LNCAP (cell line): ENCODE results near the gene INAFM1.

ENCODE experiments used
- CTCF ChIP-seq: fragments of 450-650 bp; IDR thresholded peaks from 2 replicates; pipeline ENCODE4 v1.5.1; 2017; ENCODE audit warnings: mild to moderate bottlenecking

INAFM1 gene

GRCh38 chr19:47247308-47247990, 27.2 kb upstream of the INAFM1 start:
- peak; percentile 66 for TF ChIP-seq CTCF

- TF ChIP-seq CTCF: no peak
Observed at GRCh38 chr19:47253467-47253881, 21.2 kb upstream of the INAFM1 start.

- TF ChIP-seq CTCF: no peak
Observed at GRCh38 chr19:47253970-47254369, 20.7 kb upstream of the INAFM1 start.

- TF ChIP-seq CTCF: no peak
Observed at GRCh38 chr19:47255879-47256692, 18.6 kb upstream of the INAFM1 start, which contains the start of gene CCDC9. CCDC9 (plus strand) TSS chr19:47256525; CDS start chr19:47258401, 1,876 bp downstream.

- no peak for TF ChIP-seq CTCF
Observed at GRCh38 chr19:47256693-47257410, 17.8 kb upstream of the INAFM1 start.

GRCh38 chr19:47257411-47258169, 17.1 kb upstream of the INAFM1 start:
- no peak for TF ChIP-seq CTCF

GRCh38 chr19:47258434-47258833, 16.3 kb upstream of the INAFM1 start:
- TF ChIP-seq CTCF: no peak
